HG03520 (cell line): ENCODE measurements around the gene FOXP1.

Source experiments
- ATAC-seq: cut with Tn5 transposase; IDR thresholded peaks from one replicate; pipeline ENCODE4 v1.9.1; 2021; ENCODE audit warnings: mild to moderate bottlenecking, moderate library complexity; ENCODE audit not compliant: unreplicated experiment

The FOXP1 gene

DNA sequence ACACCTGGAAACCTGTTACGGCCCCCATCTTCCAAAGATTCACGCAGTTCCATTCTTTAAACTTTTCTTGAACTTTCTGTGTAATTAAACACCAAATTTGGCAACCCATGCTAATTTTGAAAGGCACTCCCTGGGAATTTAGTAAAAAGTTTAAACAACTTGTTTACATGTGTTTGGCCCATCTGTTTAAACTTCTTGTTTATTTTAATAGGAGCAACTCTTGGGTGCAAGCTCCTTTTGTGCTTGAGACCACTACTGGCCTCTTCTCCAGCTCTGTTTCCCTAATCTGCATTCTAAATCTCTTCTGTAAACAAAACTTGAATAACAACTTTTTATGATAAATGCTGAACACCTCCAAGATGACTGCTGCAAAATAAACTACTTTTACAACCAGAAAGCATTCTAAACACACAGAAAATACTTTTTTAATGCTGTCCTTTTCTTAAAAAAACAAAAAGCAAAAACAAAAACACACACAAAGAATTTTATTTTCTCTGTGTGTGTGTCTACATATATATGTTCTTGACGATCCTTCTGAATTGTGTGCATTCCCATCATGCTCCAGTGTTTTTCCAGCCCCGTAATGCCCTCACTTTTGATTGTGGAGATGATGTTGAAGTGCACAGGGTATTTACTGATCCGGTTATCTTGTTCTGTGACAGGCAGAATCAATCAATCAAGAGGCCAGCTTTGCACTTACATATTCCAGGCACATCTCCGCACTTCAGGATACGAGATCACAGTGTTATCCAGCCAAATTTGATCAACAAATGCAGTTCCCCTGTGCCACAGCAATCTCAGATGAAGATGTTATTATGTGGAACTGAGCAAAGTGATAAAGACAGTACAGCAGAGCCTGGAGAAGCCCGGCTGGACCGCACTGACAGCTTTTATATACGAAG is 416.9 kb downstream of the FOXP1 start:
- ATAC-seq: no peak

DNA sequence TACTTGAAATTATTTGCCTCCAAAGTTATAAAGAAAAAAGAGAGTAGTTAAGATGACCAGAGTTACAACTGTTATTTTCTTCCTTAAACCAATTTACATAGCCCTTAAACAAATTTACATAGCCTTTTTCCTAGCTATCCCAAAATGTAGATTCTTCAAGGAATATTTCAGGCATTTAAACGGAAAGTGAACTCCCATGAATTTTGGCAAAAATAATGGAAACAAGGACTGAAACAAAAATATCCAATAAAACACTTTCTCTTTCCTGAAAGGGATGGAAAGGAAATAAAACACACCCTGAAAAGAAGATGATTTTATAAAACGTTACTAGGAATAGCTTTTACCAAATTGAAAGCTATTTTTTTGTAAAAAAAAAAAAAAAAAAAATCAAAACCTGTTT is 418.6 kb downstream of the FOXP1 start:
- ATAC-seq: no peak

DNA sequence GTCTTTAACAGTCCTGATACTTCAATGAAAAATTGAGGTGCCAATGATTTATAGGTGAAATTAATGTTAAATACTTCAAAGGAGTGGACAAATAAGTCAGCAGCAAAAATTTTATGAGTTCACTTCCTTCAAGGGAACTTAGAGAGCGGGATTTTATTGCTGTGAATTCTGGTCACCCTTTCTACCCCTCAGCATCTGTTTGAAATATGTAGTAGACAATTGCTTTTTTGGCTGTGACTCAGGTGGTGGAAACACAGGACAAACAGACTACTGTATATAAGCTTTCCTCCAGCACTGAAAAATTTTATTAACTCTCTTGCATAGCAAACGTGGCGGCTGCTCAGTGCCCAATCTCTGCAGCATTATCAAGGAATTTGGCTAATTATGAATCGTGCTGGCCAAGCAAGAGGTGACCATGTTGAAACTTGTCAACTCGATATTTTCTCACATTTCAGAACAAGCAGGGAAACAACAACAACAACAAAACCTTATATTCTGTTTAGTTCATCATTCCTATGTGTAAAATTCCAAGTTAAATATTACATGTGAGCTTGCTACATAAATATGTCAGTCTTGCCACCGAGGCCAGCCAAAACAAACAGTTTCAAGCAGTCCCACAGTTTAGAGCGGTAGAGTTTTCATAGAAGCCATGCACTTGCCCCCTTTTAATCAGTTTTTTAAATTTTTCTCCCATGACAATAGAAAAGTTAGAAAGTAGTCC is 420.2 kb downstream of the FOXP1 start:
- ATAC-seq: no peak

DNA sequence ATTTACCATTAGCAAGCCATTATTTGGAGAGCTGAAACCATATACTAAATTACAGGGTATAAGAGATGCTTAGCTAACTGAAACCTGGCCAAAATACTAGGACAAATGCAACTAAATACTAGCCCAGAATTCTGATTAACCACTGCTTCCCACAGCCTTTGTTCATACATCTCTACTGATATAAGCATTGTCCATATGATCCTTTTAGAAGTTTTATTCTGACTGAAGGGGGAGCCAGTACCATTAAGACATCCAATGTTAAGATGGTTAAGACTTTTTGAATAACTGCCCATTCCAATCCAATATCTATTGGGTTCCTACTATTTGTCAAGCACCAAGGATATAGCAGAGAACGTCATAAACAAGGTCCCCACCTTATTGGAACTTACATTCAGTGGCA is 421.3 kb downstream of the FOXP1 start:
- no peak for ATAC-seq

DNA sequence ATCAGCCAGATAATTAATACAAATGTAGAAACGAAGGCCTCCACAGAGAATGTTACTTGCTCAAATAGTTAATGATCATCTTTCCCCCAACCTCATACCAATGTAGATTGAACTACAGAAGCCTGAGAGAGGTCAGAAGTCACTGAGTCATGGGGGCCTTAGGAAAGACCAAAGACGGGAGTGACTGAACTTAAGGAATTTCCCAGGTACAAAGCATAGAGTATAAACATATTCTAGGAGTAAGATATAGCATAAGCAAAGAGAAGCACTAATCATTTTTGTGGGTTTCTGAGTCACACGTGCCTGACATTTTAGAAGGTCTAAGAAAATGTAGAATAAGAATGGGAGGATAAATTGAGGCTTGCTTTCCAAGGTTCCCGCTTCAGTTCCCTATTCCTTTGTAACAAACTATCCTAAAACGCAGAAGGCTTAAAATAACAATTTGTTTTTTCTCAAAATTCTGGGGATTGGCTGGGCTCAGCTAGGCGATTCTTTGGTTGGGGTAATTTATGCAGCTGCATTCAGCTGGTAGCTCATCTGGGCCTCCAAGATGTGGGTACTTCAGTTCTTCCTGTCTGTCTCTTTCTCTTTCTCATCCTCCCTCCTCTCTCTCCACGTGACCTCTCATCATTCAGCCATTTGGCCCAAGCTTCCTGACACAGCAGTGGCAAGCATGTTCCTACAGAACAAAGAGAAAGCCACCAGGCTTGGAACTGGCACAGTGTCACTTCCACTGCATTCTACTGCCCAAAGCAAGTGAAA is 422.6 kb downstream of the FOXP1 start:
- no peak for ATAC-seq

DNA sequence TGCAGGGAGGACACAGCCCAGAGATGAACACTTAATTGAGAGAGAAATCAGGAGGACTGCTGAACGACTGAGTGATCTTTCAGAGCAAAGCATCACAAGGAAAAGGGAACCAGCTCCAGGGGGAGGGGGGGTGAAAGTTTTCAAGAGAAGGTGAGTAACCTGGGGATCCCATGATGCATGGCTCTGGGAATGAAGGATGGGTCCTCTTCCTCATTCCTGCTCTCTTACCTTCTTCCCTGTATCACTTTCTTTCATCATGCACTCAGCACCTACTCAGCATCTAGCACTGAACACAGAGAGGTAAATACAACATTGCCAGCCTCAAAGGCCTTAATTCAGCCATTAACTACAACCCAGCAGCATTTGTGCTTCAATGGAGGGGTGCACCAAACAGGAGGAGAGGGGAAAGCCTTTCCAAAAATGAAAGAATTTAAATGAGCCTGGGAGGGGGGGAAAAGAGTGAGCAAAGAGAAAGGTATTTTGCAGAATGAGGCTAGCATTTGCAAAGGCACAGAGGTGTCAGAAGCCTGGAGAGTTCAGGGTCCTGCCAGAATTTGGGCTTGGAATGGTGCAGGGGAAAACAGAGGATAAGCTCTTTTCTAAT is 427.4 kb downstream of the FOXP1 start:
- ATAC-seq: no peak

DNA sequence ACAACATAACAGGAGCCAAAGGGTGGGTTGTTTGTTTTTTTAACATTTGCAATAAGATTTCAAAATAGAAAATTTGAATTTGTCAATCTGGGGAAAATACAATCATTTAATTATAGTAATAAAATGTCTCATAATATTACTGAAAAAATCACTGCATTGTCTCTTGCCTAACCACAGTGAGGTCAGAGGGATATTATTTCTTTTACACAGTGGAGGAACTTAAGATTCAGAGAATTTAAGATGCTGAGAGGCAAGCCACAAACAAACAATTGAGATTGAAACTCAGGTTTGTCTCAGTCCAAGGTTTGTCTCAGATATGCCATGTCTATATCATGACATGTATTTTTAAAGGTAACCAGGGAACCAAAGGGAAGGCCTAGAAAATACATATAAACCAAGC is 428.7 kb downstream of the FOXP1 start:
- ATAC-seq: no peak

DNA sequence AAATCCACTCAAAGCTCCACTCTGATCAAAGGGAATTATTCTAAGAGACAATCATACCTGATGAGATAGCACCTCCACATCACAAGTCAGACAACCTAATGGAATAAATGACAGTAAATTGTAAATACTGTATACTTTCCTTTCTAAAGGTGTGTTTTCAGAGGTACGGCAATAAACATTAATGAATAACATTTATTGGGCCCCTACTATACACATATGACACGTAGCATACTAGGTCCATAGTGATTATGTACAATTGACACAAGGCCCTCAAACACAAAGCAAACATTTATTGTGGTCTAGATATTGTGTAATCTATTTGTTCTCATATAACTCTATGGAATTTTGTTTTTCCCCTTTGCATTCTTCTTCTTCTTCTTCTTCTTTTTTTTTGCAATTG is 429.8 kb downstream of the FOXP1 start:
- no peak for ATAC-seq

DNA sequence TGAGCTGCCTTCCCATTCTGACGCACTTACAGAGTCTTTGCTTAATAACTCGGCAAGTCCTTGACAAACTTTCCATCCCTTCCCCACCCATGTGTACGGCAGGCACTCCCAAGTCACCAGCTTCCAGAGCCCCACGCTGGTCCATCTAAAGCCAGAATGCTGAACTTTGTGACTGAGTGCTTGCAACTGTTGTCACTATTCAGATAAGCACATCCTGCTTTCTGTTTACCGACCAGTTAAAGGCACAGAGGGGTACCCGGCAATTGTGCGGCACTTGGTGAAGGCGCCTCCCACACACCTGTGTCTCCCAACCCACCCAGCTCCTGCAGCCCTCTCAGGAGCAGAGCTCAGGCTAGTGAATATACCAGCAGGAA is 430.6 kb downstream of the FOXP1 start:
- no peak for ATAC-seq

DNA sequence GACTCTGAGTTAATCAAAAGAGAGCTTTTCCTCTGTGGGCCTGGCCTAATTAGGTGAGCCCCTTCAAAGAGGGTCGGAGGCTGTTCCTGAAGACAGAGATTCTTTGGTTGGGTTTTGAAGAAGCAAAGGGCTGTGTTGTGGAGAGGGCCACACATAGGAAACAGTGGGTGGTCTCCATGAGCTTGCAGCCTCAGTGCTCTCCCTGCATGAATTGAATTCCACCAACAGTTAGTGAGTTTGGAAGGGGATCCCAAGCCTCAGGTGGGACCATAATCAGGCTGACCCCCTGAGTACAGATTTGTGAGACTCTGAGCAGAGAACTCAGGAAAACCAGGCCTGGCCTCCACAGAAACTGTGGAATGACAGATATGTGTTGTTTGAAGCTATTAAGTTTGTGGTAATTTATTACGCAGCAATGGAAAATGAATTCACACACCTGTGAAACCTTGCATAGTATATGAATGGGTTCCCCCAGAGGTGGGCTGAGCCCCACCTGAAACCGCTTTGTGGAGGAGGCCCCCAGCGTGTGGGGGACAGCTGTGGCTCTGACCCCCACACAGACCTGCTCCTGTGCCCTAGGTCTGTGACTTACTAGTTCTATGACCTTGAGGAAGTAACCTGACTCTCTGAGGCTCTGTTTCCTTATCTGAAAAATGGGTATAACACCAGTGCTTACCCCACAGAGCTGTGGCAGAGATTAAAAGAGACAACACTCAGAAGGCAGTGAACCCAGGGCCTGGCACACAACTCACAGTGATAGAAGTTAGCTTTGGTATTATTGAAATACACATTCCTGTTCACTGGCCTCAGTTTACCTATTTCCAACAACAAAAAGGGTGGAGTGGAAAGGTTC is 431.3 kb downstream of the FOXP1 start:
- ATAC-seq: no peak

DNA sequence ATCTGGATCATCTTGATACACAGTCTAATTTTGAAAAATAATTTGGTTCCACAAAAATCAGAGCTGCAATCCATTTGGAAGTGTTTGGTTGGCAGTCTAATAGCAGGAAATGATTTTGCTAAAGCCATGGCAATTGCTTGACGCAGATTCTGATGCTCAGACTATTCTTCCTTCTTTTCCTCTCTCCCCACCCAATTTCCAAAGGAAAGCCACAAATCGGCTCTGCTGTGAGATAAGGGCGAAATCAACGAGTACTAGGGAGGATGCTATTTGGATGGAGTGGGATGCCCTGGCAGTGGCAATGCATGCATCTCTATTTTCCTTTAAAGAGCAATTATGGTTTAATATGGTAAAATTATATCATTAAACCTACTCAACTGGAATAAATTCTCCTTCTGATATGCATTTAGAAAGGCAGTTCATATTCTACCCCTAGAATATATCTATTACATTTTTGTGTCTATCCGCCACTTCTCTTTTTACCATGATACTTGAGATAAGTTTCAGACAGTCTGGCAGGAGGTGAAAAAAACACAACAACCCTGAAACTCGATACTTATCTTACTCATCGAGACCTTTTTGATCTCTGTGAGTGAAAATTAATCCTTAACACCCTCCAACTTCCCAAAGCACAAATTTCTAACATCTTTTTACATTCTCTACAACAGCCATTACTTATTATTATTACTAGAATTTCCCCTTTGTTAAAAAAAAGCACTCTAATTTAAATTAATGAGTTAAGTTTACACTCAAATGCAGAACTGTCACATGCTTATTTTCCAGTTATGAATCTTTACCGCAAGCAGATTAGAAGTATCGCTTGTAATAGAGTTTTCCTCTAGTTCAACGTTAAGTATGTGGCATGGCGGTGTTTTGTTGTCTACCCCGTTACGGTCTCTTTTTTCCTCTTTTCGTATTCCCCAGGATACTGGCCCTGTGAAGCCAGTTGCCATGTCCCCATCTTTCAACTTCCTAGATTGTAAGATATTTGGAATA is 433.3 kb downstream of the FOXP1 start:
- no peak for ATAC-seq

DNA sequence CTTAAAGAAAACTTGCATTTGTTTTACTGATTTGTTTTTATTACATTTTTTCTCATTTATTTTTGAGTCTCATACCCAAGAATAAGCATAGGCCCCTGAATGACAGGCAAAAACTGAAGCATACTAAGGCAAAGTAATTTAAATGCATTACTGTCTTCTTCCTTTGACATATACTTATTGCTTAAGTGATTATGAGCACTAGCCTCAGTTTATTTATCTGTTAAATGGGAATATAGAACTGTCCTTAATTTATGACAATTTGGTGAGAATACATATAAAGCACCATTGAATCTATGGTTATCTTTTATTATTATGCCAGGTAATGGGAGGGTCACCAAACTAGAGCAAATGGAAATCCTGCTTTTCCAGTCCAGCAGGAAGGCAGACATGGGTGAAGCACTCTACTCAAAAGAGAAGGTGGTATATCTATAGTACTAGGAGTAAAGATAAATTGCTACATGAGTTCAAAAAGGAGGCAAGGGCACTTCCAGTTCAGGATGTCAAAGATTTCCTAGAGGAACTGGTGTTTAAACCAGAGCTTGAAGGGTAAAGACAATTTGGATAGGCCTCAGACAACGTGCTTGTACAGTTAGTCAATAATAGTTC is 435.0 kb downstream of the FOXP1 start:
- ATAC-seq: no peak

DNA sequence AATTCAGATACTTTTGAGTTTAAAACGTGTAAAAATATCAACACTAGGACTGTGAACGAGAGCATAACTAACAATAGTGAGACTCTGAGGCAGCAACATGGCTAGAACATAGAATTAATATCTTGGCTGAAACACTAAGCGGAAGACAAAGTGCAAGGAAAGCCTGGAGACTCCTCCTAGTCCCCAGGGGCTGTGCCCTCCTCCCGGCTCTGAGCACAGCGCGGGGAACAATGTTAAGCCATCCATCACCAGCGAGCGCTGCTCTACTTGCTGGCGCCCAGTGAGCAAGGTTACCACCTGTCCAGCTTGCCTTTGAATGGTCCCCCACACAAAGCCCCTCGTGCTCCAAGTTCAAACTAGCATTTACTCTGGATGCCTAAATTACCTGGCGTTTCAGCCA is 436.9 kb downstream of the FOXP1 start:
- ATAC-seq: no peak

DNA sequence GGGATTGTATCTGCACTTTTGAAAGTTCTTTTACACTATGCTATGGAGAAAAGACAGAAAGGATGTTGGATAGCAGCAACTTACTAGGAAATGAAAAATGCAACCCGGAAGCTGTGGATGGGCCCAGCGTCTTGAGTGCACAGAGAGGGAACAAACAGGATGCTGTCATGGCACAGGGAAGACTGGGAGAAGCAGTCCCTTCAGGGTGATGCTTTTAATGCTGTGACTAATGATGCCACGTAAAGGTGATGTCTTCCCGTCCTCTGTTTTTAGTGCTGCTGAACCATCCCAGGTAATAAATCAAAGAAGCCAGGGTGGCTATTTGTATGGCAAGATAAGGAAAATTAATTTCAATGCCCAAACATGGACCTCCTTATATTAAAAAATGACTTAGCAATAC is 437.6 kb downstream of the FOXP1 start:
- ATAC-seq: no peak

DNA sequence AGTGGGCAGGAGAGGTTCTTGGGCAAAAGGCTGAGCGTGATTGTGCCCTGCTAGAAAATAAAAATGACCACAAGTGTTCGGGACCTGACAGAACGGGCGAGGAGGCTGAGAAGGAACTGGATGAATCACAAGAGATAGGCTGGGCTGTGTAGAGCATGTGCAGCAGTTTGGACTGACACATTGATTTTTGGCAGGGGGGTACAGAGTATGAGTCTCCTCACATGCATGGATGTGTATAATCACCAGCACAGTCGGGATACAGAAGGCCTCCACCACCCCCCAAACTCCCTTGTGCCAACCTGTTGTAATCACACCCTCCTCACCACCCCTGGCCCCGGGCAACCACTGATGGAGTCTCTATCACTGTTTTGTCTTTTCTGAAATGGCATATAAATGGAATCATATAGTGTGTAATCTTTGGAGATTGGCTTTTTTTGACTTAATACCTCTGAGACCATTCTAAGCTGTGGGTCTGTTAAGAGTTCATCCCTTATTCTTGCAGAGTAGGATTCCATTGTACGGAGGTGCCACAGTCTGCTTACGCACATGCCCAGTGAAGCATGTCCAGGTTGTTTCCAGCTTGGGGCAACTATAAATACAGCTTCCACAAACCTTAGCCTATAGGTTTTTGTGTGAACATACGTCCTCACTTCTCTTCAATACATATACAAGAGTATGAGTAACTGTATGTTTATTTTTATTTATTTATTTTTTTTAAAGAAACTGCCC is 438.8 kb downstream of the FOXP1 start:
- no peak for ATAC-seq

DNA sequence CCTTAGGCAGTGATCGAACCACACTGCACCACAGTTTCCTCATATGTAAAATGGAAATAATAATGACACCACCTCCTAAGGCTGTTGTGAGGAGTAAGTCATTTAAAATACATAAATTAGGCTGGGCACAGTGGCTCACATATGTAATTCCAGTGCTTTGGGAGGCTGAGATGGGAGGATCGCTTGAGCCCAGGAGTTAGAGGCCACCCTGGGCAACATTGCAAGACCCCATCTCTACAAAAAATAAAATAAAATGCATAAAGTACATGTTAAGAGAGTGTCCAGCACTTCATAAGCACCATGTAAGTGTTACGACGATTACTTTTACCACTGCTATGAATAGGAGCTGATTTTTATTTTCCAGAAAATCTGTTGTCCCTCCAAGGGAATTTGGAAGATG is 440.0 kb downstream of the FOXP1 start:
- no peak for ATAC-seq

DNA sequence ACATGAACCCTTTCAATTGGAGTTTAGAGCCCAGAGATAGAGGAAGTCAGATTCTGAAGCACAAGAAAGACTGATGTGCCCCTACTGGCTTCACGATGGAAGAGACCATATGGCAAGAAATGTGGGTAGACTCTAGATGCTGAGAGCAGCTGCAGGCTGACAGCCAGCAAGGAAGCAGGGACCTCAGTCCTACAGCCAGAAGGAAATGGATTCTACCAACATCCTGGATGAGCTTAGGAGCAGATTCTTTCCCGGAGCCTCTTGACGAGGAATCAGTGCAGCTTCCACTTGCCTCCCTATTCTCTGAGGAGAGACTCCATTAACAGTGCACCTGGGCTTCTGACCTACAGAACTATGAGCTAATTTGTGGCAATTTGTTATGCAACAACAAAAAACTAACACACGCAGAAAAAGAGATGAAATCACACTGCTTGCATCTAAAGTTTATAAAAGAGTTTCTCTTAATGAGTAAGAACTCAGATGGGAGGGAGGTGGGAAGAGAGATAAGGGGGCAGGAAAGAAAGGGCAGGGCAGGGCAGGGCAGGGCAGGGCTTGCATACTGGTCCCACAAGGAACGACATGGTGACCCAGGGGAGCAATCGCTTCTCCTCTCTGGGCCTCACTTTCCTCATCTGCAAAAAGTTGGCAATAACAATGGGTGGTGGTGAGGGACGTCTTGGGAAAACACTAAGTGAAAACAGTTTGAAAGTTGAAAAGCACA is 440.9 kb downstream of the FOXP1 start:
- no peak for ATAC-seq
